Neural cell (in vitro differentiated cells): ENCODE results near the gene TBKBP1. TPM values are rescaled to one million over a fixed set of nuclear protein-coding genes. Genes with fewer than 3 reads are reported as not detected.

ENCODE experiments used
- polyA plus RNA-seq: library from polyadenylated mRNA; depleted of rRNA; stranded (reverse); fragments of >200 nt; gene quantifications from 2 replicates; pipeline ENCODE4 v1.2.3, GENCODE V29; 2014
- small RNA-seq, 3 experiments: library from RNA; depleted of rRNA; stranded (forward); fragments of <200 nt; gene quantifications; one replicate each; pipeline ENCODE3, GENCODE V24; 2012

Gene TBKBP1
- polyA plus RNA-seq, 1 donor from 2014 or later: 25.4 TPM

Small RNA genes lying within 50 kb of the gene (small RNA-seq; reads per million reads assigned to genes)
- 0 reads per million in 3 experiments for gene AC015674.1

Other genes with a start within 250 kb of the TBKBP1 start
- gene NPEPPS, start 163.1 kb upstream of the TBKBP1 start, polyA plus RNA-seq: 150 and 170 TPM in 2 replicates
- 80.2 and 117 TPM in 2 replicates for gene KPNB1, start 44.2 kb upstream of the TBKBP1 start, polyA plus RNA-seq
- not detected in 2 replicates for gene TBX21, start 39.1 kb downstream of the TBKBP1 start, polyA plus RNA-seq
- 10.0 and 11.4 TPM in 2 replicates for gene OSBPL7, start 127.6 kb downstream of the TBKBP1 start, polyA plus RNA-seq
- gene MRPL10, start 137.4 kb downstream of the TBKBP1 start, polyA plus RNA-seq: 33.8 and 34.2 TPM in 2 replicates
- 0.12 and 0.56 TPM in 2 replicates for gene LRRC46, start 137.5 kb downstream of the TBKBP1 start, polyA plus RNA-seq
- gene SCRN2, start 147.1 kb downstream of the TBKBP1 start, polyA plus RNA-seq: 94.0 and 104 TPM in 2 replicates
- 0.42 and 0.44 TPM in 2 replicates for gene SP6, start 157.0 kb downstream of the TBKBP1 start, polyA plus RNA-seq
- 0.25 and 0.48 TPM in 2 replicates for gene SP2, start 202.1 kb downstream of the TBKBP1 start, polyA plus RNA-seq
- gene PNPO, start 247.4 kb downstream of the TBKBP1 start, polyA plus RNA-seq: 1.7 and 2.0 TPM in 2 replicates